Fibroblast of the conjunctiva (primary cell): ENCODE results near the gene RAPGEF4.

Source experiments
- DNase-seq: peaks from one replicate; pipeline ENCODE4 v3.0.0-alpha.2; 2010; ENCODE audit warnings: low read depth

Gene RAPGEF4

GRCh38 chr2:172826522-172826921, 90.9 kb downstream of the RAPGEF4 start:
- no peak for DNase-seq

DNA sequence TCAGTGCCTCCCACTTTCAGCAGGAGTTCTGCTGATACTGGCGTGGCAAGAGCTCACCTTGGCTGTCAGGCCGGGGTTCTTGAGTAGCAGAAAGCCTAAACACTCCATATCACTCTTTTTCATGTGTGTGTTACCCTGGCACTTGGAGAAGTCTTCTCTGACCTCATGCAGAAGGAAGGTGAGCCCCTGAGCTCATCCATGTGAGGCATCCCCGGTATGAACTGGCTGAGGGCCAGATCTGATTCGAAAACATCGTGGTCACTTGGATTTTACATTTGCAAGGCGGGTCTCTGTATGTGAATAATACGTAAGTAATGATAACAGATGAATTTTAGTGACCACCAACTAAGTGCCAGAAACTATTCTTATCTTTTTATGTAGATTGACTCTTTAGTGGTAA, 93.6 kb downstream of the RAPGEF4 start:
- no peak for DNase-seq

- DNase-seq = no peak
Observed at GRCh38 chr2:172830482-172830881, 94.8 kb downstream of the RAPGEF4 start.

DNA sequence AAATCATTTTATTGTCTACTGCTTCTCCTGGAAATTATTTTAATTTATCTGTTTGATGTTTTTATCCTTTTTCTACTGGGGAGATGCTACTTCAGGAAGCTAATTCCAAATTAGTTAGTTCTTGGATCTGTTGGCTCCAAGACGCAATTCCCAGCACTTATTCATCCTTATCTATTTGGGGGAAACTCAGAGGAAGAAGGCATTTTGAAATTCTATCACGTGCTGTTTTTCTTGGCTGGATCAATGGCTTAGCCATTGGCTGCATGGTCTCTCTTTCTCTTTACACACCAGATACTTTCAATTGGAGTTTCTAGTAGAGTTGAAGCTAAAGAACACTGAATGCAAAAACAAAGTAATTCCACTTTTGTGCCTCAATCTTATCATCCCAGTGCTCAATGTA, 98.3 kb downstream of the RAPGEF4 start:
- no peak for DNase-seq

- DNase-seq = no peak
Observed at GRCh38 chr2:172834881-172835280, 99.2 kb downstream of the RAPGEF4 start.

DNA sequence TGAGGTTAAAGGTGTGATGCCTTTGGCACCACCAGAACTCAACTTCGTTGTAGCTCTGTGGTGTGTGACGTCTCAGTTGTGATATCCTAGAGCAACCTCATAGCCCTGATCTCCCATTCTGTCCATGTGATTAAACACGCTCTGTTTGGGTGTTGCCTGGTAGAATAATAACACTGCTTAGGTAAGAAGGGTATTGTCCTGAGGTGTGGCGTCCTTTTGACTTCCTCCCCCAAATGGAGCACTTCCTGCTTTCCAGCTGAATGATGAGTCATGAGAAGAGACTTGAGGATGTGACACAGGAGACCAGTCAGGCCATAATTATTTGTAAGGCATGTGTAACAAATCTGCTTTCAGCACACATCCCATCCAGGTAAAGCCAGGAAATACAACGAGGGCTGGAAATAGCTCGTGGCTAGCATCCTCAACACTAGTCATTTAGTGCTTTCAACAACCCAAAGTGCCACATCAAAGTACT, 100.7 kb downstream of the RAPGEF4 start:
- no peak for DNase-seq

DNA sequence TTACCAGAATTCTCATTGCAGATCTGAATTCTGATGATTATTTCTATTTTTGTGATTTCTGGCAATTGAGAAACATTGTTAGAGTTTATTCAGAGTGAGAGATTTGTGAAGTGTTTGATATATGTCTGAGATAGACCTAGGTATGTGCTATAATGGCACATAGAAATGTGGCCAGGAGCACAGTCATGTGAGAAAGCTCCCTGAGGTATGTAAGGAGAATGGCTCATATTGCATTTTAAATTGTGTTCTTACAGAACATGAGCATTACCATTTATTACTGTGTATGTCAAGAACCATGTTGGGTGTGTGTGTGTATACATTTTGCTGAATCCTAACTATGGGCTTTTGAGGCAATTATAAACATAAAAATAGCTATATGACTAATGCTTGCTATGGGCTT, 101.2 kb downstream of the RAPGEF4 start:
- DNase-seq = no peak

DNA sequence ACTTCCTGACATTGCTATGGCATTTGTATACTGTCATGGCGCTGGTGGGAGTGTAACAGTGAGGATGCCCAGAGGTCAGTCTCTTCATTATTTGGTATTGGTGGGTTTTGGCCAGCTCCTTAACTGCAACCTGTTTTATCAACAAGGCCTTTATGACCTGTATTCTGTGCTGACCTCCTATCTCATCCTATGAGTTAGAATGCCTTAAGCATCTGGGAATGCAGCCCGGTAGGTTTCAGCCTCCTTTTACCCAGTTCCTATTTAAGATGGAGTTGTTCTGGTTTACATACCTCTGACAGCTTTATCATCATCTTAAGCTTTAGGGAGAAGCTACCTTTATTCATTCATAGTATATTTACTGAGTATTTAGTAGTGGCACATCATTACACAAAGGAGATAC, 103.8 kb downstream of the RAPGEF4 start:
- DNase-seq = no peak

DNA sequence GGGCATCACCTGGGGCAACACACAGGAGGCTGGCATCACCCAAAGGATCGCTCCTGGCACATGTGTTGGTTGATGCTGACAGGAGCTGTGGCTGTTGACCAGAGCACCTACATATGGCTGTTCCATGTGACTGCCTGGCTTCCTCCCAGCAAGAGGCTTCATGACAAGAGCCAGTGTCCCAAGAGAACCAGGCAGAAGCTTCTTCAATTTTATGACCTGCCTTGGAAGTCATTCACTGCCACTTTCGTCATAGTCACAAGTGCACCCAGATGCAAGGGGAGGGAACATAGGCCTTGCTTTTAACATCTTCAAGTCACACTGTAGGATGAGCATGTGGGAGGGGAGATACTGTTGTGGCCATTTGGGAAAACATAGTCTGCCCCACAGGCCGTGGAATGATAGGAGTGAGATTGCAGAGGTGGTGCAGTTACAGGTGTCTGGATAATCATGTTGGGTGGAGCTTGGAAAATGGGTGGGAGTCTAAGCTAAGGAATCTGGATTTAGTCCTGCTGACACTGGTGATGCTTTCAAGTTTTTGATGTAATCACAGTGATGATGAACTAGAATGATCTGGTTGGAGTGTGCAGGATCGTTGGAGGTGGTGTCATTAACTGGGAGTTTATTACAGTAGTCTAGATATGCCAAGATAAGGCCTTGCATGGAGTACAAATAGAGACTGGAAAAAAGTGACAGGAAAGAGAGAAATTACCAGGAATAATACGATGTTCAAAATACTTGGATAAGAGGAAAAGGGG, 107.0 kb downstream of the RAPGEF4 start:
- no peak for DNase-seq

GRCh38 chr2:172843266-172843582, 107.6 kb downstream of the RAPGEF4 start:
- DNase-seq = no peak

GRCh38 chr2:172843902-172844715, 108.5 kb downstream of the RAPGEF4 start:
- no peak for DNase-seq

DNA sequence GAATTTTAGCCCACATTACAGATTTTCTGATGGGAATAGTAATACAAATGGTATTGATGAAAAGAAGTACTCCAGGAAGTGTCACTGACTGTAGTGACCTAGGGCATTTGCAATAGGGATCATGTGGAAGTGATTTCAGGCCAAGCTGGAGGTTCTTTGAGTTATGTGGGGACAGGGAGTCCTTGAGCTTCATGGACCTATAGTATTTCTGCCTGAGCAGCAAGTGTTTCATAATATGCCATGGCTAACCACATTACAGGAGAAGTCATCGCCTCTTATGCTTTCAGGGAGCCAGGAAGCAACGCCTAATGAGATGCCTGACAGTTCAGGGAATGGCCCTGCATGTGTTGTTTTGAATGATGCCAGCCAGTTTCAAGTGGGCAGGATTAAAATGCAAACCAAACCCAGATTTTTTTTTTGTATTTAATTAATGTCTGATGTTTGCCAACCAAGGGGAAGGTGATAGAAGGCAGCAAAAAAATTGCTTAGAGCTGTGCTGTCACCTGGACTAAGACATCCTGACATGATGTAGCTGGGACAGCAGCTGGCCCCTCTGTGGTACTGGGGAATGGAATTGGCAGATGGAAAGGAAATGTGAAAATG, 109.5 kb downstream of the RAPGEF4 start:
- DNase-seq = no peak

- DNase-seq = no peak
Observed at GRCh38 chr2:172846551-172846950, 110.9 kb downstream of the RAPGEF4 start.

DNA sequence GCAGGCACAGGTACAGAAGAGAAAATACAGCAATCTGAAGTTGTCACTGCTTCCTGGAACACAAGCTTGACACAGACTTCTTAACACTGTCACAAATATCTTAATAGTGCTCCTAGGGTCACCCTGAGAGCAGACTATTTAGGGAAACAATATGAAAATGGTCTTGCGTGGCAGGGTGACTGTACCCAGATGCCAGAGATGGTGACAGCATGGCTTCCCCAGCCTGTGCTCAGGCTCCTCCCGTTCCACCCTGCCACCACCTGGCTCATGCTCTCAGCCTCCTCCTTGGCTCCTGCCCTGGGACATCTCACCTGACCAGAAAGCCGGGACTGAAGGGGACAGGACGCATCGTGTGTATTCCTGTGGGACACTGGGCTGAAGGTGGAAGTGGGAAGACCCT, 111.5 kb downstream of the RAPGEF4 start:
- no peak for DNase-seq

DNA sequence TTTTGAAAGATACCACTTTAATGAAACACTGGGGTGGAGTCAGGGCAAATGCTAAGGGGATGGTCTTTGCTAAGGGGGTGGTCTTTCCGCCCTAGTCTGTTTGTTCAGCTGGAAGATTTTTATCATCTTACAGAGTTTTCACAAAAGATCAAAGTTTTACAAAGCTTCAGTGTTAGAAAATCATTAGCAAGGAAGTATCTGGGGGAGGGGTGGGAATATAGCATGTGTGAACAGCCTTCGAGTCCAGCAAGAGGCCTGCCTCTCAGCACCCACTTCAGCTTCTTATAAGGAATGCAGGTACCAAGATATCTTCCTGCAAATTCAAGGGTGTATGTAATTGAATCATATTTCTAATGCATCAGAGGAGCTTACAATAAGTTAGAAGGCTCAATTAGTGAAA, 112.9 kb downstream of the RAPGEF4 start:
- no peak for DNase-seq

DNA sequence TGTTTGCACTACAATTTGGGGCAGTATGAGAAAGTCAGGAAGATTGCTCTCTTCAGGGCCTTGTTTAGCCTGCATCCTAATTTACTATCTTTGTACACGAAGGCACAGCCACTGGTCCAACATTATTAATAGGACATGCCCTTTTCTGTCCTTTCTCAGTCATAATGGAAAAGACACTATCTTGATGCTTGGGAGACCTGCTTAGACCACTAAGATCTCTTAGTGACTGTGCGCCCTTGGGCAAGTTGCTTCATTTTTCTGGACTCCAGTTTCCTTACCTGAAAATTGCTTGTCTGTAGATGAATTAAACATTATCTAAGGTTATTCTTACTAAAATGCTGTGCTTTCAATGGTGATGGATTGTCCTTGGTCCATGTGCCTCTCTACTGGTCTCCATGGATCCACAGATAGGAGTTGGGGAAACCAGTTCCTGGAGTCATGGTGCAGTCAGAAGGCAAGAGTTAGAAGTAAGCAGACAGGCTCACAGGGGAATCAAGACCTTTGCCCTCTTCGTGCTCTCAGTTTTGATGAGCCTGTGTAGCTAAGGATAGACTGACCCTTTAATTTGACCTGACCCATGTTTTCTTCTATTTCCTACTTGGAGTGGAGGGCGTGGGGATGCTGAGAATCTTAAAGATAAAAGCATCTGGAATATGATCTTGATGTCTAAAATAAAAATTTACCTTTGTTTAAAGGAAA, 114.0 kb downstream of the RAPGEF4 start:
- DNase-seq = no peak

DNA sequence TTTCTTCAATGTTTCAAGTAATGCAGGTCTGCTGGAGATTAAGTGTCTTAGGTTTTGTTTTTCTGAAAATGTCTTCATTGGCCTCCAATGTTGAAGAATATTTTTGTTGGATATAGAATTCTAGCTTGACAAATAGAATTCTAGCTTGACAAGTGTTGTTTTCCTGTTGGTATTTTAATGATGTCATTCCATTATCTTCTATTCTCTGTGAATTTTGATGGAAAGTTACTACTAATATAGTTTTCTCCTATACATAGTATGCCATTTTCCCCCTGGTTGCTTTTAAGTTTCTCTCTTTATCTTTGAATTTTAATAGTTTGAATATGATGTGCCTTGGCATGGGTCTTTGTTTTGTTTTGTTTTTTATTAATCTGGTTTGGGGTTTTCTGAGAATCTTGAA, 119.9 kb downstream of the RAPGEF4 start:
- DNase-seq = no peak

- no peak for DNase-seq
Observed at GRCh38 chr2:172856606-172857005, 121.0 kb downstream of the RAPGEF4 start.

DNA sequence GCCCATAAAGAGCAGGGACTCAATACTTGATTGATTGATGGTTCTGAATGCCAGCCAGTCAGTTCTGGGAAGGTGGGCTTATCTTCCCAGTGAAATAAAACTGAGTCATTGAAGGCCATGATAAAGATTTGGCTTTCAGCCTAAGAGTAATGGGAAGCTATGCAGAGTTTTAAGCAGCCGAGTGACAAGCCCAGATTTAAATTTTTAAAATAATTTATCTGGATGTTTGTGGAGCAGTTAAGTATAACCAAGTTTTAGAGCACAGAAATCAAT, 122.8 kb downstream of the RAPGEF4 start:
- no peak for DNase-seq

GRCh38 chr2:172859581-172860335, 124.1 kb downstream of the RAPGEF4 start:
- DNase-seq = no peak

GRCh38 chr2:172860336-172860707, 124.7 kb downstream of the RAPGEF4 start:
- no peak for DNase-seq

DNA sequence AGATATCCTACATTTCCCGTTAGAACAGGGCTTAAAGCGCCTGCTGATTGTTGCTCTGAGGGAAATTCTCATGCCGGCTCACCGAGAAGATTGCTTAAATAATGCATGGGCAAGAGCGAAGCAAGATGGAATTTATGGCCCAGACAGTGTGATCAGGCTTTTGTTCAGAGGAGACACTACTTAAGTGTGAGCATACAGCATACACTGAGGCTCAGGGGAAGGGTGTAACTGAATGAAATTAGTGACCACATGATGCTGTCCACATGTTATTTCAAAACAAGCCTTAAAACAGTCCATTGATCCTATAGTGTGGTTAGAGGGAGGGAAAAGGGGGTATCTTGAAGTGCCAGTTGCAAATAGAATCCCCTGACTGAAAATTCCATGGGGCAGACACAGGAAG, 125.5 kb downstream of the RAPGEF4 start:
- DNase-seq = no peak
